UCSD-AML1 (cell line): ENCODE data around the gene SPECC1L.
"Not testable (repeated sequence)": the region's sequence is repeated elsewhere in the genome, so short reads cannot be mapped to it uniquely, and the experiment has no call there.

Experiments
- DNase-seq: peaks from one replicate; lab custom pipeline; 2025; ENCODE audit not compliant: unreplicated experiment; lab: John Stamatoyannopoulos, UW

Gene SPECC1L

DNA sequence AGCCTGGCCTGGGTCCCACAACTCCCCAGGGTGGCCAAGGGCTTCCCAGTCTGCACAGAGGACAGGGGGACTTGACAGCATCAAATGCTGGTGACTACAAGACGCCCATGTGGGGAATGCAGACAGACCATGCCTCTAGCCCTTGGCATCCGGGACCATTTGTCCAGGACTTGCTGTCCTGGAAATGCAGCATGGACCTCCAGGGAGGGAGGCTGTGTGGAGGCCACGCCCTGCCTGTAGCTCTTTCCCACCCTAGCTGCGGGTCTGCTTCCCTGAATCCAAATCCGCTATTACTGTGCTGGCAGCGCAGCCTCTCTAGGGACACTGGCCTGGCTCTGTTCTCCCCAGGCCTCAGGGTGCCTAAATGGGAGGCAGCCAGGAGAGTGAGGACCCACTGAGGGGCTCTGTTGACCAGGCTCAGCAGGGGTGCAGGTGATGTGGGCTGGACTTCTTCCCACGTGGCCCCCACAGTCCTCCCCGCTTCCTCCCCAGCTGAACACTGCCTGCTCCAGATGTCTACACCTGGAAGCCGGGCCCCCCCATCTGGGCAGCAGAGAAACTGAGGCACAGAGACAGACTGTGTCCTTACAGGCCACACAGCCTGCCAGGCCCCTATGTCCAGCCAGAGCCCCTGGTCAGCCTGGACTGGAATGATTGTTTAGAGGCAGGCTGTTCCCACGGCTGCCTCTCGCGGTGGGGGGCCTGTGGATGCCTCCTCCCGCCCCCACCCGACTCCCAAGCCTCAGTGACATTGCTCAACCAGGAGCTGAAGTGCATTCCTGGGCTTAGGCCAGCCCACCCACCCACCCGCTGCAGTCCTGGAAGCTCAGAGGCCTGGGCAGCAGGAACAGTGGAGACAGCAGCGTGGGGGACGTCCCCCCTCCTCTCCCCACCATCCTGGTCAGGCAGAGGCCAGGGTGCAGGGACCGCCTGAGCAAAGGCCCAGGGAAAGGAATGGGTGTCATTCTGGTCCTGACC is 24.8 kb upstream of the SPECC1L start:
- DNase-seq: not testable (repeated sequence)

DNA sequence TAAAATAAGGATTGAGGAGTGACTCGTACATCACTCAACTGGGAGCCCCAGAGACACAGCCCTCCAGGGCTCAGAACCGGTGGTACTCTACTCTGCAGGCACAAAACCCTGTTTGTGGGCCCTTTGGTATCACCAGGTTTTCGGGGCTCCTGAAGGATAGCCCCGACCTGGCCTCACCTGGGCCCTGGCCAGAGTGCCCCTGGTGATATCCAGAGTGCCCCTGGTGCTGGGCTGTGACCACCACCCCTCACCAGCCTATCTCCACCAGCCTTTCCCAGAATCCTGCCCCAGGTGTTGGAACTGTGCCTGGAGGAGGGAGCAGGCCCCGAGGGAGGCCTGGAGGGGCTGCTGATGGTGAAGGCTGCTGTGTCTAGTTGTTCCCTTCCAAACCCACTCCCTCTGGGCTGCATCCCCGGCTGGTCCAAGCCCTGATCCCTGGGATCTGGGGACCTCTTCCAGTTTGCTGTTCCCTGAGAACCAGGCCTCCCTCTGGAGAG is 23.6 kb upstream of the SPECC1L start:
- no peak for DNase-seq

DNA sequence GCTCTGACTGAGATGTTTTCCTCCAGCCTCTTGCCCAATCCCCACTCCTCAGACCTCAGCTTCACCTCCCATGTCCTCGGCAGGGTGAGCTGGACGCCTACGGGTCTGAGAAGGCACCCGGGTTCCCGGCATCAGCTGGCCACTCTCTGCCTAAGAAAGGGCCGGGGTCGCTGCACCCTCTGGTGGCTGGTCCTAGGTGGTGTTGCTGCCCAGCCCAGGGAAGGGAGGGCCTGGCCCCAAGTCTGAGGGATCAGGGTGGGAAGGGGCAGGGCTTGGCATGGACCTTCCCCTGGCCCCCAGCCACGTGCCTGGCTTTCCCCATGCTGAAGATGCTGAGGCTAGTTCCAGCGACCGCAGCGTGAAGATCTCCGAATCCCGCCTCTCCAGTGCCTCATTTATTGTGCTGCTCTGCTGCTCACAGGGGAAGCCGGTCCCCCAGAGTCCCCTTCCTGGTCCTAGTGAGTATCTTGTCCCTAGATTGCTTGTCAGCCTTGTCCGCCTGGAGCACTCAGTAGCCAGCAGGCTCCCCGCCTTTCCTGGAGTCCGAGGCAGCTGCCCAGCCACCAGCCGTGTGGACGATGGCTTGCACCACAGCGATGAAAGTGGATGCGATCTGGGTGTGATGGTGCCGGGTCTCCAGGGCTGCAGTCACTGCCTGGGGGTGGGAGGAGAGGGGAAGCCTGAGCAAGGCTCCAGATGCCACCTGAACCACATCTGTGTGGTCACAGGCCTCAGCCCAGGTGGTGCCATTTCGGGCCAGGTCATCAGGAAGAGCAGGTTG is 22.9 kb upstream of the SPECC1L start:
- DNase-seq: peak; percentile 81

DNA sequence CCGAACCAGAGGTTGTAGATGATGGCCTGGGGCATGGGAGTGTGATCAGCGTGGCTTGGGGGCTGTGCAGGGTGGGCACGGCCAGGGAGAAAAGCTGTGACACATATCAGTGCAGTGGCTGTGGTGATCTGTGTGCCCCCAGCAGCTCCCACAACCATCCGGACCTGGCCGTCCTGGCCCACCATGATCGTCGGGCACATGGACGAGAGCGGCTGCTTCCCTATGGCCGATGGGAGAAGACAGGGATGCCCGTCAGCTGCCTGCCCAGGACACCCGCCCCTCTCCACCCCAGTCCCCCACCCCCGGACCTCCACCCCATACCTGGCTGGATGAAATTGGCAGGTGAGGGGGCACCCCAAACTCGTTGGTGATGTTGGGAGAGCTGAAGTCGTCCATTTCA is 22.0 kb upstream of the SPECC1L start:
- not testable (repeated sequence) for DNase-seq

DNA sequence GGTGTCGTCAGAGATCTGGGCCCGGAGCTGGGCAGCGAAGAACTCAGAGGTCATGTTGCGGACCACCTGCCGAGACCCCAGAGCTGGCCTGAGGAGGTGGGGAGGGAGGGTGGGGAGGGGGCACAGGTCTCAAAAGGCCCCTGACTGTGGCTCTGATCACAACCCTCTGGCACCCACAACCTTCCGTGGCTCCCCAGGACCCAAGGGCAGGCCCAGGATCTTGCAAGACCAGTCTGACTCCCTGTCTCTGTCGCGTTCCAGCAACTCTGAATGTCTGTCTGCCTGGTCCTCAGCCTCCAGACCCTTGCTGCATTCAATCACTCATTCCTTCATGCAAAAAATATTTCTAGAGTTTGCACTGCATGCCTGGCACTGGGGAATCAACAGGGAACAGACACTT is 21.2 kb upstream of the SPECC1L start:
- not testable (repeated sequence) for DNase-seq

DNA sequence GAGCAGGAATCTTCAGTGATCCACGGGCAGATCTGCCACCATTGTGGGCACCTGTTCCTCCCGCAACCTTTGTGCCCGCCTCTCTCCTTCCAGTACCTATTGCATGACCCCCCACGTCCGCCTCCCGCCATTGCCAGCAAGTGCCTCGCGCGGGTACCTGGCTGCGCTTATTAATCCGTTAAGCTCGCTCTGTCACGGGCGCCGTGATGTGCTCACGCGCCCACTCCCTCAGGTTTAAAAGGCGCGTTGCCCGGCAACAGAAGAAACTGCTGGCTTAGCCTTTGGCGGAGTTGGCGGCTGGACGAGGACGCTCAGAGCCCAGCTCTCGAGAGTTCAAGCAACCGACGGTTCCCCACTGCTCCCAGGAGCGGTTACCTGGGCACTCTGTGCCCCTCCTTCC is 19.3 kb upstream of the SPECC1L start:
- not testable (repeated sequence) for DNase-seq

DNA sequence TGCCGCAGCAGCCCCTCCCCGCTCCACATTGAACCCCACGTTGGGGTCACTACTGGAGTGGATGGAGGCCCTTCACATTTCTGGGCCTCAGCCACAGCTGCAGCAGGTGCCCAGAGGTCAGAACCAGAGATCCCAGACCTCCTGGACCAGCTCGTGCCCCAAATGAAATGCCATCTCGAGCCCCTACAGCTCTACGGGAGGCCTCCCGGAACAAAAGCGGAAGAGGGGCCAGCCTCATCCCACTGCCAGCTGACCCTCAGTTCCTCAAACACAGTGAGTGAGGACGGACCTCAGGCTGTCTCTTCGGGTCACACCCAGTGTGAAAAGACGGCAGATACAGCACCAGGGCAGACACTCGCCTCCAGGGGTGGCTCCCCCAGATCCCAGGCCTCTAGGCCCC is 17.5 kb upstream of the SPECC1L start:
- not testable (repeated sequence) for DNase-seq

DNA sequence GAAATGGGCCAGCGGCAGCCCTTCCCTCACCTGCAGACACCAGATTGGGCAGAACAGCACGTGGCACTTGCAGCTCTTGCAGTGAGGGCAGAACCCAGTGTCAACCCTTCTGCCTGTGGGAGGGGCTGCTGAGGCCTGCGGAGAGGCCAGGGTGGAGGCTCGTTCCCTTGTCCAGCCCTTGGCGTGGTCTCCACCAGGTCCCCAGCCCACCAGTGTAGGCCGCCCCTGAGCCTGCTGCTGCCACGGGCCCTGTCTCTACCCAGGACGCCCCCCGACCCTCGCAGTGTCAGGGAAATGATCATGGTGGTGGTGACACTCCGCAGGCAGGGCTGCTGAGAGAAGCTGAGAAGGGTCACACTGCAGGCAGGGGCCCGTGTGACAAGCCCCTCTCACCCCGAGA is 14.5 kb upstream of the SPECC1L start:
- DNase-seq: not testable (repeated sequence)

DNA sequence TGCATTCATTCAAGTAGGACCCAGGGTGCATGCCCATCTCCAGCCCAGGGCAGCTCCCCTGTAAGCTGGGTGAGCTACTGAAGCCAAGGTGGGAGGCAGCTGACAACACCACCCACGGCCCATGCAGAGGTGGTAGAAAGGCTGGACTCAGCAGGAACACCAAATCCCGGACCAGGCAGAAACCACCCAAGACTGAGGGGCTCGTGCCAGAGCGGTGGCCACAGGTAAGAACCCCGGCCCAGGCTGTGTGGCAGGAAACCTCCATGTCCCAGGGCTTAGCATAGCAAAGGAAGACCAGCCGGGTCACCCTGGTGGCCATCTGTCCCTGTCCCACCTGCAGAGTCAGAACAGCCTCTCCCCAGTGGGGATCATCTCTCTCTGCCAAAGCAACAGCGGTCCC is 13.9 kb upstream of the SPECC1L start:
- not testable (repeated sequence) for DNase-seq

DNA sequence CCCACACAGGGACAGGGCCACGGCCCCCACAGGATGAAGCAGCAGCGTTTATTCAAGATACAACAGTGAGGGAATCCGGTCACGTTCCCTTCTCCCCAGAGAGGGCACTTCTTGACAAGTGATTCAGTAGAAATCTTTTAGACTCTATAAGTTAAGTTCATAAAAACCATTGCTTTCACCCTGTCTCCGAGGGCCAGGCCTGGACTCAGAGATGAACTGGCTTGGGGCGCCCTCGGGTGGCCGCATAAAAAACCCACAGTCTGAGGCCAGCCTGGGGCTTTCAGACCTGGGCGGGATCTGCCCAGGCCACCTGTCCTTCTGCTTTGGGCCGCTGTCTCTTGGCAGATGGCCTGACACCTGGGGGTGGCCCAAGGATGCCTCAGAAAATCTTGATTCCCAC is 11.2 kb upstream of the SPECC1L start:
- peak; percentile 73 for DNase-seq

DNA sequence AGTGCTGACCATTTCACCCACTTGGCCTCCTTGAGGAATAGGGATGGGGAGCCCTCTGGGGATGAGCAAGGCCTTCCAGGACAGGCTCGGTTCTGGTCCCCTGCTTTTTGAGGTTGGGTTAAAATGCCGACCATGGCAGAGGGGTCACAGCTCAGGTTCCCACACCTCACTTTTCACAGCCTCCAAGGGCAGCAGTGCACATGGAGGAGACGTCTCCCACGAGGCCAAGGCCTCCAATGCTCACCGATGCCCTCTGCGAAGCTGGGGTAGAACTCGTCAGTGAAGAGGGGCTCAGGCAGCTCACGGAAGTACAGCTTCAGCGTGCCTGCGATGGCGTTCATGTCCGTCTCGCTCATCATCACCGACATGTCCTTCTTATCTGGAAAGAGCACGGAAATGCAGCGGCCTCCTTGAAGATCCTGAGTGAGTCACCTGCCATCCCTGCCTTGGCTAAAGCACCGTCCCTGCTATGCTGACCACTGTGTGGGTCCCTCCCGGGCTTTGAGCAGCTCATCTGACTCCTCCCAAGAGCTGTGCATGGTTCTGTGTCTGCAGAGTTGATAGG is 8.4 kb upstream of the SPECC1L start:
- DNase-seq: not testable (repeated sequence)

DNA sequence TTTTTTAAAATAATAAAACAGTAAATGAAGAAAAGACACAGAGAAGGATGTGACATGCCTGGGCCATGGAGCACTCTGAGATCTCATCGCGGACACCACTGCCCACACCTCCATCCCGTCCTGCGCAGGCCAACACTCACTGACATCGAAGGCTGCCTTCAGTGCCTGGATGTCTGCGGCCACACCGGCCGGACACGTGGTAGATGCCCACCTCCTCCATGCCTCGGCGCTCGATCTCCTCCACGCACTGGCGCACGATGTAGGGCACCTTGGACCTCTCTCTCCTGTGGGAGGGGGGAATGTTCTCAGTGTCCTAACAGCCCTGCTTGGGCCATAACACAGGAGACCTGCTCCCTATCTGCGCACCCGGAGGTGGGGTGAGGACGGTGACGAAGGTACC is 7.2 kb upstream of the SPECC1L start:
- DNase-seq: not testable (repeated sequence)

DNA sequence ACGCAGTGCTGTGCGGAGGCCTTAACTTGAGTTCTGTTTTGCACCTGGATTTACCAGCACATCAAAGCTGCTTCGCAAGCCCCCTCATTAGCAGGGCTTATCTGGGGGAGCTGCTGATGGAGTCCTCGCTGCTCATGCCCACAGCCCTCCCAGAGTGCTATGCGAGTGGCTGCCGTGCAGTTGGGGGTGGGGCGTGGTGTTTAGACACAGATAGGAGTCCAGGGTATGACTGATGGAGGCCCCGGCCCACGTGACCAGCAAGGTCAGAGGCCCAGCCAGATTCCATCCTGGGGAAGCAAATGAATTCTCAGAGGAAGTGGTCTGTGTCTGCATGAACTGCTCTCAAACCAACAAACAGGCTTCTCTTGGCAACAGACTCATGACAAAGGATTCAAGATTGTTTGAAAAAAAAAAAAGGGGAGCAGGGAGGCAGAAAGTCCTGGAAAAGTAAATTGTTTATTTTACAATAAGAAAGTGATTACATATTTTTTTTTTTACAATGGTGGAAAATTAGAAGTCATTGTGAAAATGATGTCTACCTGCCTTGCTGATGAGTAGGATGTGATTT is 6.2 kb upstream of the SPECC1L start:
- not testable (repeated sequence) for DNase-seq

DNA sequence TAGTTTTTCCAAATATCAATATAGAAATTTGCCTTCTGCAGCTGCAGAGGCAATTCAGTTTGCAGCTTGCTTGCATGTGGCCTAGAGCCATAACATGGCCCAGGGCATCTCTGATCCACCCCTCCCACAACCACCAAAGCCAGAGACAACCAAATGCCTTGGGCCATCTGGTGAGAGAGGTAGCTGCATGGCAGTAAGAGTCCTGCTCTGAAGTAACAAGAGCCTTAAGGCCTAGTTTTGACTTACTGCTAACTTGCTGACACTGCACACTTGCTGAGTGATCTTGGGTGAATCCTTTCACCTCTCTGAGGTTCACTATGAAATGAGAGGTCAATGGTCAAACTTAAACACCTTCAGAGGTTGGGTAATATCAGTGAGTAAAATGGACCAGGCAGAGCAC is 4.9 kb upstream of the SPECC1L start:
- DNase-seq: no peak

DNA sequence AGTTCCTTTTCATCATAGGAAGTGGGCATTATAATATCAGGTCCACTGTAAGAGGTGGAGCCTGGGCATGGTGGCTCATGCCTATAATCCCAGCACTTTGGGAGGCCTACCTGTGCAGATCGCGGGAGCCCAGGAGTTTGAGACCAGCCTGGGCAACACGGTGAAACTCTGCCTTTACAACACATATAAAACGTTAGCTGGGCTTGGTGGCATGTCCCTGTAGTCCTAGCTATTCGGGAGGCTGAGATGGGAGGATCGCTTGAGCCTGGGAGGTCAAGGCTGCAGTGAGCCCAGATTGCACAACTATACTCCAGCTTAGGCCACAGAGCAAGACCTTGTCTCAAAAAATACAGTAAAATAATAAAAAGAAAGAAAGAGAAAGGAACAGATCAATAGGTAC is 4.1 kb upstream of the SPECC1L start:
- DNase-seq: not testable (repeated sequence)

DNA sequence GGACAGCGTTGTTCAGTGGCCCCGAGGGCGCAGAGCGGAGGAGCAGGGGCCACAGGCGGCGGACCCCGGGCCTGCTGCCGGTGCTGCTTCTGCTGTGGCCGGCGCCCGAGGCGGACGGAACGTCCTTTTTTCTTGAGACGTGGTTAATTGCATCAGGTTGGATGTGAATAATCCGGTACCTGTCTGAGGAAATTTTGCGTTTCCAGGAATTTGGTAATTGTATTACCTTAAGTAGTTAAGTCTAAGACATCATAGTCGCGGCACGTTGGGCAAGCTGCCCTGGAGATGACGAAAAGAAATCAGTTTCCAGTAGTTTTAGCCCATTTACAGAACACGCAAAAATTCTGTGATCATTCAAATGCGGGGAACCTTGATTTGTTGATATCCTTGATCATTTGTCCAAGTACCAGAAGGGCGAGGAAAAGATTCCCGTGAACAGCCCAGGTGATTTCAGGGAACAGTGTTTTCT is 789 bp downstream of the SPECC1L start:
- no peak for DNase-seq

DNA sequence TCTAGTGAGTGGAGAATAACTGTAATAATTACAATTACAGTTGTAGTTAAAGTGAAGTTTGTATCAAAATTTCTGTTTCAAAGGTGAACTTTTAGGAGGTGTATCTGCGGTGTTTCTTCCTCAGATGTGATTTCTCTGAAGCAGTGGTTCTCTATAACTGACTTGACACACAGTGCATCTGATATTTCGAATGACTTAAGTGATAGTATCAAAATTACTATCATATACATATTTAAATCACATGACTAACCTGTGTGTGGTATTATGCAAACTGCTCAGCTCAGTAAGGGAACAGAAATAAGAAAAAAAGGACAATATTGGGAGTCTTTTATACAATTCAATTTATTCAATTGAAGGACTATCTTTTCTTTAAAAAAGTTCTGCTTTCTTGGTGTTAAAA is 2.4 kb downstream of the SPECC1L start:
- not testable (repeated sequence) for DNase-seq

DNA sequence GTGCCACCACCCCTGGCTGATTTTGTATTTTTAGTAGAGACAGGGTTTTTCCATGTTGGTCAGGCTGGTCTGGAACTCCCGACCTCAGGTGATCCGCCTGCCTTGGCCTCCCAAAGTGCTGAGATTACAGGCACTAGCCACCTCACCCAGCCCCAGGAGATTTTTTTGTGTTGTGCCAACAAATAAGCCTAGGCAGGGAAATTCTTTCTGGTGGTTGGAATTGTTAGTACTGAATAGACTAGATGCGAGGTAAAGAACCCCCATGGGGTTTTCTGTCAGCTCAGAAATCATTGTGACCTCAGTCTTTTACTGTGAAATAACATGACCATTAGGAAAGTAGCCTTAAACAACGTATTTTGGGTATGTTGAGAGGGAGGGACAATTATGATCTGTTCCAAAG is 3.3 kb downstream of the SPECC1L start:
- not testable (repeated sequence) for DNase-seq

DNA sequence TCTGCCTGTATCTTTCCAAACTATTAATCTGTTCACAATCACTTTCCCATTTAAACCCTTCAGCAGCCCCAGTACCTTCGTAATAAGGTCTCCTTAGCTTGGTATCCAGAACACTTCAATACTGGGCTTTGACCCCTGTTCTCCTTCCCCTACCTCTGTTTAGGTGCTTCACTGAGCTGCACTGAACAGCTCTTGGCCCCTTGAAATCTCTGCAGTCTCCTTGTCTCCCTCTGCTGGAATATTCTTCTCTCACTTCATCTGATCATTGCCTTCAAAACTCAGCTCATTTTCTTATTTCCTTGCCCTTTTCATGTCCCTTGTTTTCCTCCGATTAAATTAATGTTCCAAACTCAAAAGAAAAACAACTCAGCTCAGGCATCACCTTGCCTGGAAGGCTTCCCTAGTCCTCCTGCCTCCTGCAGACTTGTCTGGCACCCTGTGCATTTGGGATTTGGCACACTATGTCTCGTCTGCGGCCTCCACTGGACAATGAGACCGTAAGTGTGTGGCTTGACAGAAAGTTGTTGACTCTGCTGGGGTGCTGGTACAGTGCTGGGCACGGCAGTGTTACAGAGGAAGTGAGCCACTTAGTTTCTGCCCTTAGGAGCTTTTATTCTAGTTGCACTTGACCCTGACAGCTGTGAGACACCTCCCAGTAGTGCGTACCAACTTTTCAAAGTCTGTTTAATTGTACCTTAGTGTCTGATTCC is 4.2 kb downstream of the SPECC1L start:
- not testable (repeated sequence) for DNase-seq

DNA sequence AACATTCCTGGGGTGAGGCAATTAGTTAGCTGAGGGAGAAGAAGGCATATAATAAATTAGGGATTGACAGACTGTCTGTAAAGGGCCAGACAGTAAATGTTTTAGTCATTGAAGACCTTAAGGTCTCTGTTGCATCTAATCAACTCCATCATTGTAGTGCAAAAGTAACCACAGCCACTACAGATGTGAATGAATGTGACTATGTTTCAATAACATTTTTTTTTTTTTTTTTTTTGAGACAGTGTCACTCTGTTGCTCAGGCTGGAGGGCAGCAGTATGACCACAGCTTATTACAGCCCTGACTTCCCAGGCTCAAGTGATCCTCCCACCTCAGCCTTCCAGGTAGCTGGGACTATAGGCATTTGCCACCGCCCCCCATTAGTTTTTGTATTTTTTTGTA is 9.7 kb downstream of the SPECC1L start:
- not testable (repeated sequence) for DNase-seq
